ENCODE data around the gene SRA1. TPM values are rescaled to one million over a fixed set of nuclear protein-coding genes. Genes with fewer than 3 reads are reported as not detected.
"Not testable (repeated sequence)": the region's sequence is repeated elsewhere in the genome, so short reads cannot be mapped to it uniquely, and the experiment has no call there.

Gene SRA1
- total RNA-seq, 2 donors from 2014 or later, result 50.8 to 61.1 TPM

DNA sequence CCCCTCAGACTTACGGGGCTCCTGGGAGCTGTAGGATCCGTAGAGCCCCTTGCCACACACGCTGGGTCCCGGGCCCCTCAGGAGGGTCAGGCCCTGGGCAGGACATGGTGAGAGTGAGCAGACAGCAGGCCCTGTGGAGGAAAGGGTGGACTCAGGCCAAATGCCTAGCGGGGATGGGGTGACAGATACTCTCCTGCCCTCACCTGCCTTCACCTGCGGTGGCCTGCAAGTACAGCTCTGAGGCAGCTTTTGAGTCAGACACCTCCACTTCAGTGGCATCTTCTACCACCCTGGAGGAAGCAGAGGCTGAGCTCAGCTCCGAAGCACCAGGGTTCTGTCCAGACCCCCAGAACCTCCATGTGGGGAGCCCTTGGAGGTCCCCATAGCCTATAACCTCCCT lies 33.6 kb upstream of the SRA1 start:
- H3K4me1 Mint-ChIP-seq (ENCODE audit: low read depth), result peaks cover 11% of the 10 kb centered on the region
- no peak for DNase-seq
- H3K36me3 Mint-ChIP-seq (ENCODE audit: insufficient read depth in 2 of 2), result no peaks in the 10 kb centered on the region
- H3K9me3 Mint-ChIP-seq, result no peaks in the 10 kb centered on the region
- ATAC-seq (replicated peaks in 1 of 2), result no peak
- H3K27me3 Mint-ChIP-seq (ENCODE audit: low read depth), result no peaks in the 10 kb centered on the region
- no peak overlapping the region for H3K4me3 Mint-ChIP-seq
- no peak overlapping the region for H3K27ac Mint-ChIP-seq

DNA sequence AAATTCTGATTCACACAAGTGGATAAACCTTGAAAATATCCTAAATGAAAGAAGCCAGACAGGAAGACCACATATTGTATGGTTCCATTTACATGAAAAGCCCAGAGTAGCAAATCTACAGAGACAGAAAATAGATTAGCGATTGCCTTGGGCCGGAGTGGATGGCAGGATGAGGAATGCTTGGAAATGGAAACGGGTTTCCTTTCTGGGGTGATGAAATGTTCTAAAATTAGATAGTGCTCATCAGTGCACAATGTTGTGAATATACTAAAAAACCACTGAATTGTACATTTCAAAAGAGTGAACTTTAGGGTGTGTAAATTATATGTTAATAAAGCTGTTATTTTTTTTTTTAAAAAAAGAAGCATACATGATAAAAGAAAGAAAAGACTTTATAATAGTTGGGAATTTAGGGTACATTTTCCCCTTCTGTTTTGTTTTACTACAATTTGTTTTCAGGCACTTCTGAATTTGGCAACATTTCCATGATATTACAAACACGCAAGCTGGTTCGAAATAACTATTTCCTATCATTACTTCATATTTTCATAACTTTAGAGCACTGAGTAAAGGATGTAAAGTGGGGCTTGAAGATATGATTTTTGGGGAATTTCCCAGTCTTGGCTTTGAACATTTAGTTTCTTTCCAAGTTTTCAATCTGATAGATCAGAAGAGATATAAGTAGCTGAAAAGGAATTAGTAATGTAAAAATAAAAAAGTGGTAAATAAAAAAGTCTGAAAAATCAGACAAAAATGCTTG lies 31.2 kb upstream of the SRA1 start:
- no peak overlapping the region for H3K27ac Mint-ChIP-seq
- H3K36me3 Mint-ChIP-seq (ENCODE audit: insufficient read depth in 2 of 2), result no peaks in the 10 kb centered on the region
- H3K4me3 Mint-ChIP-seq, result no peak overlapping the region
- DNase-seq, result no peak
- no peak for ATAC-seq (replicated peaks in 1 of 2)
- no peaks in the 10 kb centered on the region for H3K4me1 Mint-ChIP-seq (ENCODE audit: low read depth)
- no peaks in the 10 kb centered on the region for H3K27me3 Mint-ChIP-seq (ENCODE audit: low read depth)
- H3K9me3 Mint-ChIP-seq, result peaks cover 0 to 2% of the 10 kb centered on the region in 2 donors

DNA sequence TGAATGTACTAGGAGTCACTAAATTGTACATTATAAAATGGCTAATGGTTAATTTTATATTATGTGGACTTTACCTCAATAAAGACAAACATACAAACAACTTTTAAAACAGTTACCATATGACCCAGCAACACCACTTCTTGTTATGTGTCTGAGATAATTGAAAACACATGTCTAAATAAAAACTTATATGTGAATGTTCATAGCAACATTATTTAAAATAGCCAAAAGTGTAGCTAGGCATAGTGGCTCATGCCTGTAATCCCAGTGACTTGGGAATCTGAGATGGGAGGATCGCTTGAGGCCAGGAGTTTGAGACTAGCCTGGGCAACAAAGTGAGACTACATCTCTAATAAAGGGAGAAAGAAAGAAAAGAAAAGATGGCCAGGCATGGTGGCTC lies 30.2 kb upstream of the SRA1 start:
- Mint-ChIP-seq H3K9me3 (peaks cover 2% of the 10 kb centered on the region in 2 donors), H3K27ac (no peak overlapping the region), H3K27me3 (ENCODE audit: low read depth) (no peaks in the 10 kb centered on the region), H3K36me3 (ENCODE audit: insufficient read depth in 2 of 2) (no peaks in the 10 kb centered on the region), H3K4me1 (ENCODE audit: low read depth) (no peaks in the 10 kb centered on the region), H3K4me3 (no peak overlapping the region)
- no peak for DNase-seq
- ATAC-seq (replicated peaks in 1 of 2), result no peak

DNA sequence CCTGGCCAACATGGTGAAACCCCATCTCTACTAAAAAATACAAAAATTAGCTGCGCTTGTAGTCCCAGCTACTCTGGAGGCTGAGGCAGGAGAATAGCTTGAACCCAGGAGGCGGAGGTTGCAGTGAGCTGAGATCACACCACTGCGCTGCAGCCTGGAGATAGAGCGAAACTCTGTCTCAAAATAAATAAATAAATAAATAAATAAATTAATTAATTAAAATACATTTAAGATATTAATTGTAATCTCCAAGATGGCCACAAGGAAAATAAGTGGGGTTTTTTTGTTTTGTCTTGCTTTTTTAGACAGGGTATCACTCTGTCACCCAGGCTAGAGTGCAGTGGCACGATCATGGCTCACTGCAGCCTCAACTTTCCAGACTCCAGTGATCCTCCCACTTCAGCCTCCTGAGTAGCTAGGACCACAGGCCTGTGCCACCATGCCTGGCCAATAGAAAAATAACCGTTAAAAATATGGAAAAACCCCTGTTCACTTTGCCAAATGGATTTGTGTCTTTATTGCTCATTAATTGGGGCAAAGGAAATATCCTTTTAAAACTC lies 22.0 kb upstream of the SRA1 start:
- H3K27ac Mint-ChIP-seq, result not testable (repeated sequence)

DNA sequence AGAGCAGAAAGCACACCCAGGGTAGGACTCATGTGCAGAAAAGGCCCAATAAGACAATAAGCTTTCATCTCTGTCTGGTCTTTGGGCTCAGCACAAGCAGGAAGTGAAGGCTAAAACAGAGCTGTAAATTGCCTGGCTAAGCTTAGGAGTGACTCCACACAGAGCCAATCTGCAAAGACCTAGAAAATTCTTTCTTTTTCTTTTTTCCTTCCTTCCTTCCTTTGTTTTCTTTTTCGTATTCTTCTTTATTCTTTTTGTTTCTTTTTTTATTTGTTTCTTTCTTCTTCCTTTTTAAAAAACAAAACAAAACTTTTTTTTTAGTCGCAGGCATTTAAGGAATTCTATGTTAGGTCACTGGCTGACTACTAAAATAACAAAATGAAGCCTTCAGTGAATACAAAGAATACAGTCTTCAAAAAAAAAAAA lies 19.5 kb upstream of the SRA1 start:
- H3K4me3 Mint-ChIP-seq, result no peak overlapping the region
- no peaks in the 10 kb centered on the region for H3K9me3 Mint-ChIP-seq
- ATAC-seq (replicated peaks in 1 of 2), result no peak
- H3K27ac Mint-ChIP-seq, result no peak overlapping the region
- no peaks in the 10 kb centered on the region for H3K36me3 Mint-ChIP-seq (ENCODE audit: insufficient read depth in 2 of 2)
- H3K4me1 Mint-ChIP-seq (ENCODE audit: low read depth), result no peaks in the 10 kb centered on the region
- DNase-seq, result no peak
- H3K27me3 Mint-ChIP-seq (ENCODE audit: low read depth), result peaks cover 6% of the 10 kb centered on the region

More for the DNA sequence above, 22.0 kb upstream of the SRA1 start:
- not testable (repeated sequence) for H3K4me3 Mint-ChIP-seq; H3K9me3 Mint-ChIP-seq; H3K4me1 Mint-ChIP-seq (ENCODE audit: low read depth); ATAC-seq (replicated peaks in 1 of 2); DNase-seq; H3K27me3 Mint-ChIP-seq (ENCODE audit: low read depth); H3K36me3 Mint-ChIP-seq (ENCODE audit: insufficient read depth in 2 of 2)

DNA sequence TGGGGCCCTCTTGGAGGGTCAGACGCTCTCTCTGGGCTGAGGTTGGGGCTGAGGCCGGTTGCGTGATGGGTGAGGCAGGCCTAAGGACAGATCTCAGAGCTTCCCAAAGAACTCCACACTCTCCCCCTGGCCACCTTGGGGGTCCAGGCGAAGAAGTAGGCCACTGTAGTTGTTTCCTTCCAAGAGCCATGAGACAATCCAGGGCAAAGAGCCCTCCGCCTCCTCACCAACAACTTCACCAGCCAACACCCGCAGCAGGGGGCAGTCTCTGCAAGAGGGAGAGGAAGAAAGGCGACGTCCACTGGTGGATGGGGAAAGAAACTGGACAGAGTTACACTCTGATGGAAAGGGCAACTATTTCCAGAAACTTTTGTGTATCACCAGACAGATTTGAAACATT lies 18.0 kb upstream of the SRA1 start:
- H3K27ac Mint-ChIP-seq, result no peak overlapping the region

DNA sequence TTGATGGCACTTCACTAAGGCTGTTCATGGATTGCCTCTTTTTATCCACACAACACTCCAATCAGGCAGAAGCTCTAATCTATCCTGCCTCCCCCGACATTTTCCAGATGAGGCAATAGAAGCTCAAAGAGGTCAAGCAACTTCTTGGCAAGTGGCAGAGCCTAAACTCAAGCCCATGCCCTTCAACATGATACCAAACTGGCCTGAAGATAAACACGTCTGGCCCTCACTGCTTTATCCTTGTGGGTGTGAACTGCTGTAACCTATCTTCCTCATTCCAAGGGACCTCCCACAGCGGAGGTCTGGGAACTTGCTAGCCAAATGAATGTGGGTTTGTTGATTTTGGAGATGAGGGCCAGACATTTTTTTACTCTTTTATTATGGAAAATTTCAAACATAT lies 16.9 kb upstream of the SRA1 start:
- peaks cover 0 to 2% of the 10 kb centered on the region in 2 donors for H3K36me3 Mint-ChIP-seq (ENCODE audit: insufficient read depth in 2 of 2)
- DNase-seq (no peak), ATAC-seq (replicated peaks in 1 of 2) (no peak)
- H3K27ac Mint-ChIP-seq, result no peak overlapping the region
- H3K9me3 Mint-ChIP-seq, result no peaks in the 10 kb centered on the region
- H3K4me1 Mint-ChIP-seq (ENCODE audit: low read depth), result peaks cover 9% of the 10 kb centered on the region
- H3K4me3 Mint-ChIP-seq, result no peak overlapping the region
- no peaks in the 10 kb centered on the region for H3K27me3 Mint-ChIP-seq (ENCODE audit: low read depth)

More for the DNA sequence above, 18.0 kb upstream of the SRA1 start:
- H3K4me1 Mint-ChIP-seq (ENCODE audit: low read depth), result peaks cover under 1% of the 10 kb centered on the region
- H3K4me3 Mint-ChIP-seq, result no peak overlapping the region
- H3K36me3 Mint-ChIP-seq (ENCODE audit: insufficient read depth in 2 of 2), result peaks cover 0 to 1% of the 10 kb centered on the region in 2 donors
- ATAC-seq (replicated peaks in 1 of 2), result no peak
- no peak for DNase-seq
- H3K9me3 Mint-ChIP-seq, result no peaks in the 10 kb centered on the region
- no peaks in the 10 kb centered on the region for H3K27me3 Mint-ChIP-seq (ENCODE audit: low read depth)

DNA sequence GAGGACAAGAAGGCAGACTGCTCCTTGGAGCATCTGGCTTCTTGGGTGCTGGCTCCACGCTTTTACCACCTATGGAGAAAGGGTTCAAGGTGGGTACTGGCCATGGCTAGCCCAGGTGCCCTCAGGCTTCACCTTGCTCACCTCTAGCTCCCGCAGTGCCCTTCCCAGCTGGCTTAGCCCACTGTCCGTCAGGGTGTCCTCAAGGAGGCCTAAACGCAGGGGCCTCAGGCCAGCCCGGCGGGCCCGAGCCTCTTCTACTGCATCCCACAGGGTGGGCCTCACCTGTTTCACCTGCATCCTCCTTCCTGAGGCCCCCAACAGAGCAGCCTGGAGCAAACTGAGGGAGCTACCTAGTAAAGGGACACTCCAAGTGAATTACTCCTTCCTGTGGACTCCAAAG lies 16.4 kb upstream of the SRA1 start:
- ATAC-seq (replicated peaks in 1 of 2), result no peak
- no peak overlapping the region for H3K27ac Mint-ChIP-seq
- no peaks in the 10 kb centered on the region for H3K9me3 Mint-ChIP-seq
- no peak for DNase-seq
- H3K4me1 Mint-ChIP-seq (ENCODE audit: low read depth), result peaks cover 14% of the 10 kb centered on the region
- no peak overlapping the region for H3K4me3 Mint-ChIP-seq
- H3K27me3 Mint-ChIP-seq (ENCODE audit: low read depth), result no peaks in the 10 kb centered on the region
- H3K36me3 Mint-ChIP-seq (ENCODE audit: insufficient read depth in 2 of 2), result peaks cover 0 to 2% of the 10 kb centered on the region in 2 donors

DNA sequence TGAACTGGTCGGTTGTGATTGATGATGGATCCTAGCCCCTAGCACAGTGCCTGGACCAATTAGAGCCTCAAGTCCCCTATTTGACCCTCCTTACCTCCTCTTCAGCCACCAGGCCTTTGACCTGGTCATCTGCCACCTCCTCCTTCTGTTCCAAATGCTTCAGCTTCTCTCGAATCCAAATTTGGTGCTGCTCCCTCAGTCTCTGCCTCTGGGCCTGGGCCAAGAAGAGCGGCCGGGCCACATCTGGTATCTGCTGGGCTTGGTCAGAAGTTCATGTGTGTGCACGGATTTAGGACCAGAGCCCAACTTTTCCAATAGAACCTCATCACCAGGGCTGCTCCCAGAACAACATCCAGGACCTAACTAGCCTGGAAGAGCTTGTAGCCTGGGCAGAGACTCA lies 13.8 kb upstream of the SRA1 start:
- no peaks in the 10 kb centered on the region for H3K9me3 Mint-ChIP-seq
- peaks cover 38% of the 10 kb centered on the region for H3K4me1 Mint-ChIP-seq (ENCODE audit: low read depth)
- peaks cover 2 to 14% of the 10 kb centered on the region in 2 donors for H3K36me3 Mint-ChIP-seq (ENCODE audit: insufficient read depth in 2 of 2)
- no peak for ATAC-seq (replicated peaks in 1 of 2)
- no peak overlapping the region for H3K4me3 Mint-ChIP-seq
- no peaks in the 10 kb centered on the region for H3K27me3 Mint-ChIP-seq (ENCODE audit: low read depth)
- no peak overlapping the region for H3K27ac Mint-ChIP-seq
- no peak for DNase-seq

DNA sequence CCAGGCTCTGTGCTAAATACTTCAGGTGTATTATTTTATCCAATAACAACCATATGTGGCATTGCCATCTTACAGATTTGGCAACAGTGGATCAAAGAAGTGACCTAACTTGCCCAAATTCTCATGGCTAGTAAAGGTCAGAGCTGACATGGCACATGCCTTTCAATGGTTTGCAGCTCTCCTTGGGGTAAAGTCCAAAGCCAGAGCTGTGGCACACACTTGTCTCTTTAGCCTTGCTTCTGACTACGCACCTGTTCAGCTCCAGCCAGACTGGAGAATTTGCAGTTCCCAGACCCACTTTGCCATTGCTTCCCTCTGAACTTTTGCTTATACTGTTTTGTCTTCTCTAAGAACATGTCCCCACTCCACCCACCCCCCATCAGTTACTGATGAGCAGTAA lies 13.2 kb upstream of the SRA1 start:
- Mint-ChIP-seq H3K36me3 (ENCODE audit: insufficient read depth in 2 of 2) (peaks cover 2 to 17% of the 10 kb centered on the region in 2 donors), H3K27me3 (ENCODE audit: low read depth) (no peaks in the 10 kb centered on the region), H3K9me3 (no peaks in the 10 kb centered on the region), H3K4me1 (ENCODE audit: low read depth) (peaks cover 44% of the 10 kb centered on the region), H3K4me3 (no peak overlapping the region), H3K27ac (peak overlapping the region; percentile 90)
- DNase-seq (no peak), ATAC-seq (replicated peaks in 1 of 2) (no peak)

DNA sequence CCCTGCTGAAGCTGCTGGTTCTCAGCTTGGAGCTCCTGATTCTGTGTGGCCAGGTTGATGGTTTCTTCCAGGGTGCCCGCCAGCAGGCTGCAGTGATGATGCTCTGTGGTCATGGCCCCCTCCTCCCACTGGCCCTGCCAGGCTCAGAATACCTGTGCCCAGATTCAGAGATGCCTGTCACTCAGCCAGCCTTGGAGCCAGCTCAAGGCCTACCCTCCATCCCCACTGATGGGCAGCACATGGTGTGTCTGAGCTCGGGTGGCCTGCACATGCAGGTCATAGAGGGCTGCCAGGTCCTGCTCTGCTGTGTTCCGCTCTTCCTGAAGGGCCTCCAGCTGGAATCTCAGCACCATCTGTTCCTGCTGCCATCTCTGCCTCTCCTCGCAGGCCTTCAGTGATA lies 12.8 kb upstream of the SRA1 start:
- Mint-ChIP-seq H3K36me3 (ENCODE audit: insufficient read depth in 2 of 2) (peaks cover 4 to 20% of the 10 kb centered on the region in 2 donors), H3K4me1 (ENCODE audit: low read depth) (peaks cover 48% of the 10 kb centered on the region), H3K4me3 (no peak overlapping the region), H3K27ac (peak overlapping the region; percentile 90), H3K9me3 (no peaks in the 10 kb centered on the region), H3K27me3 (ENCODE audit: low read depth) (no peaks in the 10 kb centered on the region)
- DNase-seq, result no peak
- ATAC-seq (replicated peaks in 1 of 2), result no peak

DNA sequence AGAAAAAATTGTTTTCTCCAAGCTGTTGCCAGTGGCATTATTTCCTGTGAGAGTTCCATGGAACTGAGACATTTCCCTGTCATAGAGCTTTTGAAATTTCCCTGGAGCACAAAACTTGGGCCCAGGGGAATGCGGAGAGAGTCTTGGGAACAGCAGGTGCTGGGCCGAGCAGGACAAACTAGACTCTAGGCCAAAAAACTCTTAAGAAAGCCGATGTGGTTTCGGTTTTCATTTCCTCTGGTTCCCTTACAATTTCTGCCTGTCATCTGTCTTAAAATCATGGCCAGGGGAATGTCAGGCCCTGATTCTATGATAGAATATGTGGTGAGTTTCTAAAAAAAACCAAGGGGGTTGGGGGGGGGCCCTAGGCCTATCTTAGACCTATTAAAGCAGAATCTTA lies 11.9 kb upstream of the SRA1 start:
- ATAC-seq (replicated peaks in 1 of 2) (no peak), DNase-seq (no peak)
- H3K9me3 Mint-ChIP-seq, result no peaks in the 10 kb centered on the region
- peak overlapping the region; percentile 70 to 82 for H3K4me3 Mint-ChIP-seq
- H3K4me1 Mint-ChIP-seq (ENCODE audit: low read depth), result peaks cover 49% of the 10 kb centered on the region
- H3K27ac Mint-ChIP-seq, result peak overlapping the region; percentile 97
- H3K27me3 Mint-ChIP-seq (ENCODE audit: low read depth), result no peaks in the 10 kb centered on the region
- H3K36me3 Mint-ChIP-seq (ENCODE audit: insufficient read depth in 2 of 2), result peaks cover 7 to 21% of the 10 kb centered on the region in 2 donors

DNA sequence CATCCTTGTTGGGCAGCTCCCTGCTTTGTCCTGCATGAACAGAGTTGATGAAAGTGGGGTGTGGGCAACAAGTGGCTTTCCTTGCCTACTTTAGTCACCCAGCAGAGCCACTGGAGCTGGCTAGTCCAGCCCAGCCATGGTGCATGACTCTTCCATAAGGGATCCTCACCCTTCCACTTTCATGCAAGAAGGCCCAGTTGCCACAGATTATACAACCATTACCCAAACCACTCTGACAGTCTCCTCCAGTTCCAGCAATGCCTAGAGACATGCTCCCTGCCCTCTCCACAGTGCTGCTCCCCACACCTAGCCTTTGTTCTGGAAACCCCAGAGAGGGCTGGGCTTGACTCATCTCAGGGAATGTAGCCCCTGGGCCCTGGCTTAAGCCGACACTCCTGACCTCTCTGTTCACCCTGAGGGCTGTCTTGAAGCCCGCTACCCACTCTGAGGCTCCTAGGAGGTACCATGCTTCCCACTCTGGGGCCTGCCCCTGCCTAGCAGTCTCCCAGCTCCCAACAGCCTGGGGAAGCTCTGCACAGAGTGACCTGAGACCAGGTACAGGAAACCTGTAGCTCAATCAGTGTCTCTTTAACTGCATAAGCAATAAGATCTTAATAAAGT lies 11.3 kb upstream of the SRA1 start:
- Mint-ChIP-seq H3K4me1 (ENCODE audit: low read depth) (peaks cover 53% of the 10 kb centered on the region), H3K9me3 (no peaks in the 10 kb centered on the region), H3K36me3 (ENCODE audit: insufficient read depth in 2 of 2) (peaks cover 7 to 23% of the 10 kb centered on the region in 2 donors), H3K27ac (peak overlapping the region; percentile 97), H3K27me3 (ENCODE audit: low read depth) (no peaks in the 10 kb centered on the region), H3K4me3 (peak overlapping the region; percentile 70 to 82)
- DNase-seq, result no peak
- ATAC-seq (replicated peaks in 1 of 2), result no peak

All from activated T-cell treated with anti-CD3 and anti-CD28 coated beads, Interleukin-2, amount 50 U/mL, for 72 hours (primary cell).